H1 (cell line): Measurements from ENCODE around the gene PRRC2C. TPM values are rescaled to one million over a fixed set of nuclear protein-coding genes. Genes with fewer than 3 reads are reported as not detected.

Experiments used
- HDAC6 ChIP-seq: IDR thresholded peaks from one replicate; pipeline ENCODE4 v1.7.1; 2012; ENCODE audit warnings: low read depth, mild to moderate bottlenecking, inconsistent platforms, low read length, moderate library complexity
- JUND ChIP-seq: IDR thresholded peaks from 2 replicates; pipeline ENCODE4 v1.6.1; 2011; ENCODE audit warnings: mild to moderate bottlenecking, improper control_type of control experiment, low read length
- KDM1A ChIP-seq: fragments of 200-600, 300-600 bp; sonication (generic); IDR thresholded peaks from 2 replicates; pipeline ENCODE4 v1.7.1; 2016; ENCODE audit warnings: mild to moderate bottlenecking, low read length, borderline replicate concordance
- KDM4A ChIP-seq: IDR thresholded peaks from one replicate; pipeline ENCODE4 v1.7.1; 2012; ENCODE audit warnings: low read depth, mild to moderate bottlenecking, moderate library complexity, low read length, inconsistent platforms; ENCODE audit not compliant: severe bottlenecking
- POLR2A ChIP-seq, 2 experiments: IDR thresholded peaks; 1 replicate in 1 of 2; 2 replicates in 1 of 2; pipeline ENCODE4 v1.6.1; 2011; ENCODE audit warnings: low read depth in 2 of 2, low read length in 2 of 2, mild to moderate bottlenecking in 2 of 2; ENCODE audit errors: control extremely low read depth in 1 of 2
- RAD21 ChIP-seq, 2 experiments: IDR thresholded peaks in 1 of 2; conservative IDR thresholded peaks in 1 of 2; 2 replicates each; pipeline ENCODE4 v1.6.1; 2011; ENCODE audit warnings: low read depth in 2 of 2, low read length in 2 of 2, improper control_type of control experiment in 1 of 2, inconsistent platforms in 1 of 2, mild to moderate bottlenecking in 1 of 2, moderate library complexity in 1 of 2
- SUZ12 ChIP-seq: fragments of 200-600 bp; sonication (generic); IDR thresholded peaks from 2 replicates; pipeline ENCODE4 v1.6.1; 2012; ENCODE audit warnings: mild to moderate bottlenecking, inconsistent platforms, low read length, moderate library complexity, mixed read lengths
- polyA plus RNA-seq, 7 experiments: library from polyadenylated mRNA; depleted of rRNA in 3 of 7; stranded (reverse) in 5 of 7; unstranded in 2 of 7; fragments of >200 nt in 5 of 7; fragments of 200-250 nt in 2 of 7; gene quantifications; 1 replicate in 5 of 7; 2 replicates in 1 of 7; 4 replicates in 1 of 7; pipeline versions ENCODE4 v1.2.1 to v1.2.3, GENCODE V29; 2011 to 2013; ENCODE audit warnings: missing spikeins in 2 of 7, mixed read lengths in 2 of 7
- total RNA-seq: library from RNA; stranded (reverse); fragmentation: NEBNext Ultra II Directional; extraction: Animal tissue kit (Norgen Biotek cat#: 25700); gene quantifications from 2 replicates; pipeline ENCODE4 v1.2.1, GENCODE V29; 2021
- TF ChIP-seq, protein P1 (sequence below): fragments of 300-600 bp; sonication (generic); IDR thresholded peaks from 2 replicates; pipeline ENCODE4 v1.7.1; 2012; ENCODE audit warnings: low read length, moderate library complexity, mild to moderate bottlenecking, inconsistent platforms; ENCODE audit not compliant: insufficient replicate concordance

Gene PRRC2C
- total and polyA plus RNA-seq, 2 of the 8 experiments (the other 6 are each of a cell fraction or from before 2014, with no cell fraction given) = 125 to 264 TPM

DNA sequence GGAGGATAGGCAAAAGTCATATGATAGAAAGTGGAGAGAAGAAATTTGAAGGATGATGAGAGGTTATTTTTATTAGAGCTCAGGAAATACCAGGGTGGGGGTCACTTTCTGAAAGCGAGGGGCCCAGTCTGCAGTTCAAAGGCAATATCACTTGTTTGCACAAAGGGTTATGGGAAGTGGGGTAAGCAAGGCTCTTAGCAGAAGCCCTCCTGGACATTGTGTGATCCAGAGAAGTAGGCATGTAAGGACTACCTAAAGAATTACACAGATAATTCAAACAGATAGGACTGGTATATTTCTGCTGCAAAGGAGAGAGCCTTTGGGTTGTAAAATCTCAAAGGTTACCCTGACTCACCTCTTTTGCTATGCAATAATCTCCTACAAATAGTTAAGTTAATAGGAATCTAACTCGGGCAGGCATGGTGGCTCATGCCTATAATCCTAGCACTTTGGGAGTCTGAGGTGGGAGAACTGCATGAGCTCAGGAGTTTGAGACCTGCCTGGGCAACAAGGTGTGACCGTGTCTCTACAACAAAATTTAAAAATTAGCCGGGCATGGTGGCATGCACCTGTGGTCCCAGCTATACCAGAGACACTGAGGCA lies 25.2 kb upstream of the PRRC2C start (continued):
- TF ChIP-seq, protein P1, sequence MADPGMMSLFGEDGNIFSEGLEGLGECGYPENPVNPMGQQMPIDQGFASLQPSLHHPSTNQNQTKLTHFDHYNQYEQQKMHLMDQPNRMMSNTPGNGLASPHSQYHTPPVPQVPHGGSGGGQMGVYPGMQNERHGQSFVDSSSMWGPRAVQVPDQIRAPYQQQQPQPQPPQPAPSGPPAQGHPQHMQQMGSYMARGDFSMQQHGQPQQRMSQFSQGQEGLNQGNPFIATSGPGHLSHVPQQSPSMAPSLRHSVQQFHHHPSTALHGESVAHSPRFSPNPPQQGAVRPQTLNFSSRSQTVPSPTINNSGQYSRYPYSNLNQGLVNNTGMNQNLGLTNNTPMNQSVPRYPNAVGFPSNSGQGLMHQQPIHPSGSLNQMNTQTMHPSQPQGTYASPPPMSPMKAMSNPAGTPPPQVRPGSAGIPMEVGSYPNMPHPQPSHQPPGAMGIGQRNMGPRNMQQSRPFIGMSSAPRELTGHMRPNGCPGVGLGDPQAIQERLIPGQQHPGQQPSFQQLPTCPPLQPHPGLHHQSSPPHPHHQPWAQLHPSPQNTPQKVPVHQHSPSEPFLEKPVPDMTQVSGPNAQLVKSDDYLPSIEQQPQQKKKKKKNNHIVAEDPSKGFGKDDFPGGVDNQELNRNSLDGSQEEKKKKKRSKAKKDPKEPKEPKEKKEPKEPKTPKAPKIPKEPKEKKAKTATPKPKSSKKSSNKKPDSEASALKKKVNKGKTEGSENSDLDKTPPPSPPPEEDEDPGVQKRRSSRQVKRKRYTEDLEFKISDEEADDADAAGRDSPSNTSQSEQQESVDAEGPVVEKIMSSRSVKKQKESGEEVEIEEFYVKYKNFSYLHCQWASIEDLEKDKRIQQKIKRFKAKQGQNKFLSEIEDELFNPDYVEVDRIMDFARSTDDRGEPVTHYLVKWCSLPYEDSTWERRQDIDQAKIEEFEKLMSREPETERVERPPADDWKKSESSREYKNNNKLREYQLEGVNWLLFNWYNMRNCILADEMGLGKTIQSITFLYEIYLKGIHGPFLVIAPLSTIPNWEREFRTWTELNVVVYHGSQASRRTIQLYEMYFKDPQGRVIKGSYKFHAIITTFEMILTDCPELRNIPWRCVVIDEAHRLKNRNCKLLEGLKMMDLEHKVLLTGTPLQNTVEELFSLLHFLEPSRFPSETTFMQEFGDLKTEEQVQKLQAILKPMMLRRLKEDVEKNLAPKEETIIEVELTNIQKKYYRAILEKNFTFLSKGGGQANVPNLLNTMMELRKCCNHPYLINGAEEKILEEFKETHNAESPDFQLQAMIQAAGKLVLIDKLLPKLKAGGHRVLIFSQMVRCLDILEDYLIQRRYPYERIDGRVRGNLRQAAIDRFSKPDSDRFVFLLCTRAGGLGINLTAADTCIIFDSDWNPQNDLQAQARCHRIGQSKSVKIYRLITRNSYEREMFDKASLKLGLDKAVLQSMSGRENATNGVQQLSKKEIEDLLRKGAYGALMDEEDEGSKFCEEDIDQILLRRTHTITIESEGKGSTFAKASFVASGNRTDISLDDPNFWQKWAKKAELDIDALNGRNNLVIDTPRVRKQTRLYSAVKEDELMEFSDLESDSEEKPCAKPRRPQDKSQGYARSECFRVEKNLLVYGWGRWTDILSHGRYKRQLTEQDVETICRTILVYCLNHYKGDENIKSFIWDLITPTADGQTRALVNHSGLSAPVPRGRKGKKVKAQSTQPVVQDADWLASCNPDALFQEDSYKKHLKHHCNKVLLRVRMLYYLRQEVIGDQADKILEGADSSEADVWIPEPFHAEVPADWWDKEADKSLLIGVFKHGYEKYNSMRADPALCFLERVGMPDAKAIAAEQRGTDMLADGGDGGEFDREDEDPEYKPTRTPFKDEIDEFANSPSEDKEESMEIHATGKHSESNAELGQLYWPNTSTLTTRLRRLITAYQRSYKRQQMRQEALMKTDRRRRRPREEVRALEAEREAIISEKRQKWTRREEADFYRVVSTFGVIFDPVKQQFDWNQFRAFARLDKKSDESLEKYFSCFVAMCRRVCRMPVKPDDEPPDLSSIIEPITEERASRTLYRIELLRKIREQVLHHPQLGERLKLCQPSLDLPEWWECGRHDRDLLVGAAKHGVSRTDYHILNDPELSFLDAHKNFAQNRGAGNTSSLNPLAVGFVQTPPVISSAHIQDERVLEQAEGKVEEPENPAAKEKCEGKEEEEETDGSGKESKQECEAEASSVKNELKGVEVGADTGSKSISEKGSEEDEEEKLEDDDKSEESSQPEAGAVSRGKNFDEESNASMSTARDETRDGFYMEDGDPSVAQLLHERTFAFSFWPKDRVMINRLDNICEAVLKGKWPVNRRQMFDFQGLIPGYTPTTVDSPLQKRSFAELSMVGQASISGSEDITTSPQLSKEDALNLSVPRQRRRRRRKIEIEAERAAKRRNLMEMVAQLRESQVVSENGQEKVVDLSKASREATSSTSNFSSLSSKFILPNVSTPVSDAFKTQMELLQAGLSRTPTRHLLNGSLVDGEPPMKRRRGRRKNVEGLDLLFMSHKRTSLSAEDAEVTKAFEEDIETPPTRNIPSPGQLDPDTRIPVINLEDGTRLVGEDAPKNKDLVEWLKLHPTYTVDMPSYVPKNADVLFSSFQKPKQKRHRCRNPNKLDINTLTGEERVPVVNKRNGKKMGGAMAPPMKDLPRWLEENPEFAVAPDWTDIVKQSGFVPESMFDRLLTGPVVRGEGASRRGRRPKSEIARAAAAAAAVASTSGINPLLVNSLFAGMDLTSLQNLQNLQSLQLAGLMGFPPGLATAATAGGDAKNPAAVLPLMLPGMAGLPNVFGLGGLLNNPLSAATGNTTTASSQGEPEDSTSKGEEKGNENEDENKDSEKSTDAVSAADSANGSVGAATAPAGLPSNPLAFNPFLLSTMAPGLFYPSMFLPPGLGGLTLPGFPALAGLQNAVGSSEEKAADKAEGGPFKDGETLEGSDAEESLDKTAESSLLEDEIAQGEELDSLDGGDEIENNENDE = no peak
- TF ChIP-seq HDAC6 (no peak), KDM4A (no peak), JUND (no peak), POLR2A (IDR thresholded peaks at IDR 0.05; ENCODE audit: control extremely low read depth in 1 of 2, low read depth in 2 of 2, low read length in 2 of 2) (no peak), RAD21 (IDR thresholded peaks at IDR 0.05 in 1 of 2, conservative IDR thresholded peaks at IDR 0.05 in 1 of 2; ENCODE audit: low read depth in 2 of 2, low read length in 2 of 2) (no peak), KDM1A (no peak), SUZ12 (no peak)
- TF ChIP-seq, all 59 proteins: peak for 0
